OCI-LY7 (cell line): Measurements from ENCODE around the gene CLIP3. TPM values are rescaled to one million over a fixed set of nuclear protein-coding genes. Genes with fewer than 3 reads are reported as not detected.

ENCODE experiments used
- BruUV-seq: library from RNA; stranded (reverse); fragments of 400-500 nt; replicated peaks from 2 replicates; lab custom pipeline; 2021; lab: Mats Ljungman, UMichigan
- CTCF ChIA-PET: fragments of 300-600 bp; sonication (Branson Sonifier 250); formaldehyde crosslinking; loops from one replicate; lab custom pipeline; 2022; ENCODE audit warnings: antibody characterized with exemption; ENCODE audit not compliant: unreplicated experiment; lab: Charles Lee
- POLR2A ChIA-PET: fragments of 300-600 bp; sonication (Branson Sonifier 250); formaldehyde crosslinking; loops from one replicate; lab custom pipeline; 2022; ENCODE audit warnings: antibody characterized with exemption; lab: Charles Lee
- DNase-seq: peaks from one replicate; pipeline ENCODE4 v3.0.0-alpha.2; 2015; ENCODE audit warnings: low spot score
- H2AFZ ChIP-seq: fragments of 200-600 bp; sonication (generic), shearing (Covaris generic); 2 replicates; pipeline ENCODE4 v1.6.1; 2014; ENCODE audit warnings: mild to moderate bottlenecking, antibody characterized with exemption, low read length, moderate library complexity
- H3K27ac ChIP-seq: fragments of 200-600 bp; sonication (generic); 2 replicates; pipeline ENCODE4 v1.5.1; 2014; ENCODE audit warnings: mixed run types, low read depth, mild to moderate bottlenecking, moderate library complexity, low read length, inconsistent platforms; ENCODE audit not compliant: poor library complexity, severe bottlenecking
- H3K36me3 ChIP-seq: fragments of 200-600 bp; sonication (generic); 2 replicates; pipeline ENCODE4 v1.6.1; 2014; ENCODE audit warnings: mild to moderate bottlenecking, antibody characterized with exemption, low read length, moderate library complexity, mixed read lengths; ENCODE audit not compliant: insufficient read depth
- H3K4me1 ChIP-seq: fragments of 200-600 bp; sonication (generic); 2 replicates; pipeline ENCODE4 v1.5.1; 2014; ENCODE audit warnings: mild to moderate bottlenecking, low read length; ENCODE audit not compliant: insufficient read depth, poor library complexity, severe bottlenecking
- H3K4me2 ChIP-seq: fragments of 200-600 bp; sonication (generic); 2 replicates; pipeline ENCODE4 v1.6.1; 2014; ENCODE audit warnings: mild to moderate bottlenecking, low read length
- H3K4me3 ChIP-seq: fragments of 200-600 bp; sonication (generic); 2 replicates; pipeline ENCODE4 v1.5.1; 2014; ENCODE audit warnings: mild to moderate bottlenecking, low read depth, low read length; ENCODE audit not compliant: poor library complexity, severe bottlenecking
- H3K79me2 ChIP-seq: fragments of 200-600 bp; sonication (generic); 2 replicates; pipeline ENCODE4 v1.6.1; 2016; ENCODE audit warnings: low read depth, mild to moderate bottlenecking, low read length, moderate library complexity, mixed read lengths; ENCODE audit not compliant: insufficient read depth
- H3K9me2 ChIP-seq: fragments of 200-600 bp; sonication (generic); 2 replicates; pipeline ENCODE4 v1.6.1; 2016; ENCODE audit warnings: mild to moderate bottlenecking, low read length, mixed read lengths; ENCODE audit not compliant: insufficient read depth
- H3K9me3 ChIP-seq: fragments of 200-600 bp; sonication (generic); 2 replicates; pipeline ENCODE4 v1.6.1; 2014; ENCODE audit warnings: mild to moderate bottlenecking, mixed run types, low read length, mixed read lengths
- H4K20me1 ChIP-seq: fragments of 200-600 bp; sonication (generic); 2 replicates; pipeline ENCODE4 v1.6.1; 2014; ENCODE audit warnings: mild to moderate bottlenecking, antibody characterized with exemption, low read length, moderate library complexity, mixed read lengths; ENCODE audit not compliant: insufficient read depth
- EZH2phosphoT487 ChIP-seq: fragments of 200-600 bp; sonication (generic); IDR thresholded peaks from 2 replicates; pipeline ENCODE4 v1.6.1; 2018; ENCODE audit warnings: low read depth, borderline replicate concordance, mild to moderate bottlenecking, mixed run types, antibody characterized with exemption, low read length, moderate library complexity, mixed read lengths
- intact Hi-C: fragments of 100-400 bp; cut with micrococcal nuclease; formaldehyde crosslinking; loops from one replicate; pipeline ENCODE4 v1.10.0; 2022; ENCODE audit not compliant: unreplicated experiment
- total RNA-seq, 2 experiments: library from RNA; depleted of rRNA in 1 of 2; stranded (reverse); fragments of >200 nt in 1 of 2; shearing (Covaris generic) in 1 of 2; gene quantifications; 2 replicates each; pipeline ENCODE4 v1.2.3, GENCODE V29; 2014 to 2022
- TF ChIP-seq, protein P1 (sequence below): fragments of 200-600 bp; sonication (generic); conservative IDR thresholded peaks from 2 replicates; pipeline ENCODE4 v1.5.1; 2014; ENCODE audit warnings: mild to moderate bottlenecking, antibody characterized with exemption, low read length, moderate library complexity, mixed read lengths

CLIP3 gene
- total RNA-seq, 2 experiments from 2014 or later: 0.66 to 2.4 TPM

DNA sequence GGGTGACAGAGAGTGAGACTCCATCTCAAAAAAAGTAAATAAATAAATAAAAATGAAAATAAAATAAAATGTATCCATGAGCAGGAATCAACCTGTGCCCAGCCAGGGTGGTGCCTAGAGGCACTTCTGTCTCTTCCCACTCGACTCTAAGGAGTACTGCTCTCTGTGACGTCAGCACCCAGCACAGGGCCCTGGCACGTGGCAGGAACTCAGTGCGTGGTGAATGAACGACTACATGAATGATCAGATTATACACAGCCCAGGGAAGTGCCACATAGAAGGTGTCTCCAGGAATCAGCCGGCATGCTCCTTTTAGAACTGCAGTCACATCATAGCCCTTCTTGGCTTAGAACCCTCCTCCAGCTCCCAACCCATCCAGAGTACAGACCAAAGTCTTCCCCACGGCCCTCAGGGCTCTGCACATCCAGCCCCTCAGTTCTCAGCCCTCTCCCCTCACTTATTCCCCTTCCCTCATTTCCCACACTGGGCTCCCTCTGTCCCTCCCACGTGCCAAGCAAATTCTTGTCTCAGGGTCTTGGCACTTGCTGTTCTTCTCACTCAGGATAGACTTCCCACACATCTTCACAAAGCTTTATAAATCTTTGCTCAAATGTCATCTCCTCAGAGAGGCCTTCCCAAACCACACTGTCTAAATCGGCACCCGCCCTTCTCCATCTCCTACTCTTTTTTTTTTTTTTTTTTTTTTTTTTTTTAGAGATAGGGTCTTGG, 4.2 kb downstream of the CLIP3 start:
- H4K20me1 ChIP-seq: no peaks in the 10 kb centered on the region
- no TSS peak for BruUV-seq
- no peaks in the 10 kb centered on the region for H3K9me2 ChIP-seq
- H3K79me2 ChIP-seq: no peaks in the 10 kb centered on the region
- no peak overlapping the region for H3K4me3 ChIP-seq
- no peak overlapping the region for H3K27ac ChIP-seq
- ChIA-PET POLR2A (no interaction called here), CTCF (no interaction called here)
- H2AFZ ChIP-seq: no peak overlapping the region
- H3K4me2 ChIP-seq: no peak overlapping the region
- TF ChIP-seq, protein P1, sequence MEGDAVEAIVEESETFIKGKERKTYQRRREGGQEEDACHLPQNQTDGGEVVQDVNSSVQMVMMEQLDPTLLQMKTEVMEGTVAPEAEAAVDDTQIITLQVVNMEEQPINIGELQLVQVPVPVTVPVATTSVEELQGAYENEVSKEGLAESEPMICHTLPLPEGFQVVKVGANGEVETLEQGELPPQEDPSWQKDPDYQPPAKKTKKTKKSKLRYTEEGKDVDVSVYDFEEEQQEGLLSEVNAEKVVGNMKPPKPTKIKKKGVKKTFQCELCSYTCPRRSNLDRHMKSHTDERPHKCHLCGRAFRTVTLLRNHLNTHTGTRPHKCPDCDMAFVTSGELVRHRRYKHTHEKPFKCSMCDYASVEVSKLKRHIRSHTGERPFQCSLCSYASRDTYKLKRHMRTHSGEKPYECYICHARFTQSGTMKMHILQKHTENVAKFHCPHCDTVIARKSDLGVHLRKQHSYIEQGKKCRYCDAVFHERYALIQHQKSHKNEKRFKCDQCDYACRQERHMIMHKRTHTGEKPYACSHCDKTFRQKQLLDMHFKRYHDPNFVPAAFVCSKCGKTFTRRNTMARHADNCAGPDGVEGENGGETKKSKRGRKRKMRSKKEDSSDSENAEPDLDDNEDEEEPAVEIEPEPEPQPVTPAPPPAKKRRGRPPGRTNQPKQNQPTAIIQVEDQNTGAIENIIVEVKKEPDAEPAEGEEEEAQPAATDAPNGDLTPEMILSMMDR: no peak
- TF ChIP-seq EZH2phosphoT487: no peak
- no peaks in the 10 kb centered on the region for H3K4me1 ChIP-seq
- DNase-seq: no peak
- no peaks in the 10 kb centered on the region for H3K9me3 ChIP-seq
- no peaks in the 10 kb centered on the region for H3K36me3 ChIP-seq
- intact Hi-C loops: no loop called here

- no peak for DNase-seq
- no peaks in the 10 kb centered on the region for H3K9me3 ChIP-seq
- no peak overlapping the region for H3K4me2 ChIP-seq
- no TSS peak for BruUV-seq
- intact Hi-C loops: no loop called here
- ChIA-PET POLR2A (interaction anchor here (0.5 kb wide), 1 partner anchor 1892 kb away, joined by 4 read pairs; no protein-coding TSS in a partner anchor), CTCF (no interaction called here)
- TF ChIP-seq, protein P1: no peak
- TF ChIP-seq EZH2phosphoT487: no peak
- no peaks in the 10 kb centered on the region for H3K79me2 ChIP-seq
- H4K20me1 ChIP-seq: no peaks in the 10 kb centered on the region
- H3K27ac ChIP-seq: no peak overlapping the region
- no peak overlapping the region for H2AFZ ChIP-seq
- no peaks in the 10 kb centered on the region; the same call in 1 of the 2 replicates for H3K36me3 ChIP-seq
- H3K9me2 ChIP-seq: no peaks in the 10 kb centered on the region
- H3K4me3 ChIP-seq: no peak overlapping the region
- no peaks in the 10 kb centered on the region for H3K4me1 ChIP-seq
These were observed 5.0 kb downstream of the CLIP3 start for GRCh38 chr19:36027696-36028095.
